K562 (cell line): Measurements from ENCODE around the gene CFAP107. TPM values are rescaled to one million over a fixed set of nuclear protein-coding genes. Genes with fewer than 3 reads are reported as not detected.
A peak's percentile ranks its signal among the peaks of the same experiment; 100 is the strongest.

Source experiments
- BRCA1 ChIP-seq, 2 experiments: fragments of 450-650 bp in 1 of 2; sonication (generic) in 1 of 2; formaldehyde crosslinking in 1 of 2; IDR thresholded peaks; 2 replicates each; pipeline versions ENCODE4 v1.5.0 to v1.6.1; 2017 to 2020; ENCODE audit warnings: mild to moderate bottlenecking in 1 of 2, missing genetic modification reagents in 1 of 2
- CBX1 ChIP-seq: sonication (generic); IDR thresholded peaks from 2 replicates; pipeline ENCODE4 v1.6.1; 2016; ENCODE audit warnings: antibody characterized with exemption, low read depth, mild to moderate bottlenecking
- DMBX1 ChIP-seq: fragments of 250-450 bp; sonication (Bioruptor Pico); IDR thresholded peaks from 2 replicates; pipeline ENCODE4 v1.8.0; 2022; ENCODE audit warnings: inconsistent platforms, mild to moderate bottlenecking, moderate library complexity, borderline replicate concordance
- EP400 ChIP-seq: fragments of 450-650 bp; IDR thresholded peaks from 2 replicates; pipeline ENCODE4 v1.6.1; 2017; ENCODE audit warnings: antibody characterized with exemption, mild to moderate bottlenecking, moderate library complexity
- HDAC2 ChIP-seq: fragments of 450-650 bp; IDR thresholded peaks from 2 replicates; pipeline ENCODE4 v1.6.1; 2016; ENCODE audit warnings: mild to moderate bottlenecking
- HMG20B ChIP-seq: fragments of 250-450 bp; sonication (Bioruptor Pico); IDR thresholded peaks from 2 replicates; pipeline ENCODE4 v1.5.0; 2021; ENCODE audit warnings: mild to moderate bottlenecking
- NFE2 ChIP-seq: IDR thresholded peaks from 2 replicates; pipeline ENCODE4 v1.6.1; 2014; ENCODE audit warnings: antibody characterized with exemption, low read depth
- NR1H2 ChIP-seq: sonication (generic); formaldehyde crosslinking; IDR thresholded peaks from 2 replicates; pipeline ENCODE4 v1.4.0; 2020; ENCODE audit warnings: mild to moderate bottlenecking, missing genetic modification reagents
- NR2C2 ChIP-seq, 2 experiments: fragments of 200-800 bp in 1 of 2; sonication (Bioruptor generic) in 1 of 2; sonication (generic) in 1 of 2; formaldehyde crosslinking in 1 of 2; IDR thresholded peaks; 2 replicates each; pipeline versions ENCODE4 v1.6.1 to v1.8.0; 2016 to 2022; ENCODE audit warnings: mild to moderate bottlenecking in 1 of 2, missing compliant biosample characterization in 1 of 2, missing genetic modification characterization in 1 of 2, missing genetic modification reagents in 1 of 2
- RBM22 ChIP-seq: fragments of 200-400 bp; formaldehyde crosslinking; IDR thresholded peaks from 2 replicates; pipeline ENCODE4 v1.6.1; 2018; ENCODE audit warnings: low read length, low read depth; ENCODE audit not compliant: poor library complexity, severe bottlenecking
- RCOR1 ChIP-seq, 2 experiments: IDR thresholded peaks; 2 replicates each; pipeline ENCODE4 v1.6.1; 2012; ENCODE audit warnings: low read depth in 2 of 2, low read length in 2 of 2, borderline replicate concordance in 1 of 2, improper control_type of control experiment in 1 of 2
- SIN3A ChIP-seq, 2 experiments: fragments of 150-350 bp in 1 of 2; IDR thresholded peaks; 2 replicates each; pipeline ENCODE4 v1.6.1; 2011 to 2016; ENCODE audit warnings: borderline replicate concordance in 2 of 2, low read depth in 2 of 2, low read length in 2 of 2, mild to moderate bottlenecking in 2 of 2, moderate library complexity in 2 of 2; ENCODE audit not compliant: control insufficient read depth in 1 of 2
- SOX6 ChIP-seq: fragments of 450-650 bp; IDR thresholded peaks from 2 replicates; pipeline ENCODE4 v1.6.1; 2014; ENCODE audit warnings: mild to moderate bottlenecking
- SPI1 ChIP-seq: IDR thresholded peaks from 2 replicates; pipeline ENCODE4 v1.6.1; 2011; ENCODE audit warnings: low read depth, low read length, control low read depth, borderline replicate concordance
- STAT5B ChIP-seq: fragments of 250-450 bp; sonication (Bioruptor Pico); IDR thresholded peaks from 2 replicates; pipeline ENCODE4 v1.8.0; 2021; ENCODE audit warnings: mild to moderate bottlenecking, inconsistent platforms
- ZBED1 ChIP-seq: IDR thresholded peaks from 2 replicates; pipeline ENCODE4 v1.6.1; 2014
- ZNF717 ChIP-seq: fragments of 250-450 bp; sonication (Bioruptor Pico); IDR thresholded peaks from 2 replicates; pipeline ENCODE4 v1.5.0; 2021
- polyA plus RNA-seq, 8 experiments: library from polyadenylated mRNA; depleted of rRNA in 4 of 8; stranded (reverse) in 5 of 8; unstranded in 3 of 8; fragments of >200 nt; fragmentation: Nextera tagmentation in 2 of 8; fragmentation: Illumina TruSeq in 1 of 8; extraction: Ambion mirVana in 2 of 8; extraction: Trizol in 1 of 8; gene quantifications; 2 replicates each; pipeline versions ENCODE4 v1.2.1 to v1.2.3, GENCODE V29; 2011 to 2014; ENCODE audit warnings: inconsistent platforms in 1 of 8, missing spikeins in 1 of 8
- total RNA-seq, 7 experiments: library from RNA; depleted of rRNA in 6 of 7; stranded (reverse); fragments of >200 nt in 6 of 7; fragmentation: Illumina TruSeq in 2 of 7; extraction: Trizol in 2 of 7; gene quantifications; 2 replicates each; pipeline versions ENCODE4 v1.2.1 to v1.2.3, GENCODE V29; 2011 to 2021; ENCODE audit warnings: low replicate concordance in 1 of 7
- TF ChIP-seq, protein P1 (sequence below): fragments of 450-650 bp; IDR thresholded peaks from 2 replicates; pipeline ENCODE4 v1.6.1; 2016; ENCODE audit warnings: antibody characterized with exemption
- TF ChIP-seq, protein P2 (sequence below): fragments of 250-450 bp; sonication (Bioruptor Pico); IDR thresholded peaks from 2 replicates; pipeline ENCODE4 v1.8.0; 2022; ENCODE audit warnings: moderate library complexity, mild to moderate bottlenecking, inconsistent platforms
- TF ChIP-seq, protein P3 (sequence below): fragments of 450-650 bp; IDR thresholded peaks from 2 replicates; pipeline ENCODE4 v1.6.1; 2018; ENCODE audit not compliant: partially characterized antibody

CFAP107 gene
- total and polyA plus RNA-seq, 9 of the 15 experiments (the other 6 are each of a cell fraction or from before 2014, with no cell fraction given): 0.03 to 0.08 TPM; not detected in 7

DNA sequence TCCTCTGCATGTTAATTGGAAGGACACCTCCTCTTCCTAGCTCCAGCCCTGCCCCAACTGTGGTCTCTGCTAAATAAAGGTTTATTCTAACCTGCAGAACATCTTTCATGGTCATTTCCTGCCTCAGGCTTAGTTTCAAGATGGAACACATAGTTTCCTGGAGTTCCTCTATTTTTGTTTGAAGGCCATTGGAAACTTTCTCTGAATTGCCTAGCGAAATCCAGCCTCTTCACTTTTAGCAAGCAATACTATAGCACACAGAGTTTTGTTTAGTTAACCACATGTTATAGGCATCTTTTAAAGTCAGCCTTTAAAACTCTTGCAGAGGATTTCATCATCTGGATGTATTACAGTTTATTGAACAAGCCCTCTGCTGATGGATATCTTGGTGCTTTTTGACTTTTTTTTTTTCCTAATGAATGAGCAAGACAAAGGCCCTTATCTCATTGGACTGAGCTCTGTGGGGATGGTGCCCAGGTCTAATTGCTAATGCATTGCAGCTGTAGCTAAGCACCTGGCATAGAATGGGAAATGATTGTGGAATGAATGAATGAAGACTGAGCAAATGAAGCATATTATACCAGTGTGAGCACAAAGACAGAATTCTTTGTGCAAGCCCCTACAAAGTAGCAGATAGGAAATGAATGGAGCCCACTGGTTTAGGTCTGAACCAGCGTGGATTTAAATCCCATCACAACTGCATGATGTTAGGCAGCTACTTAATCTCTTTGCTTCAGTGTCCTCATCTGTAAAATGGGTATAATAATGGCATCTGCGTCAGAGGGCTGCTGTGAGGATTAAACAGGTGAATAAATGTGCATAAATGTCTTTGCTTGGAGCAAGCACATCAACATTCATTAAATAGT is 641 bp upstream of the CFAP107 start (continued):
- TF ChIP-seq RBM22: no peak
- TF ChIP-seq, protein P1, sequence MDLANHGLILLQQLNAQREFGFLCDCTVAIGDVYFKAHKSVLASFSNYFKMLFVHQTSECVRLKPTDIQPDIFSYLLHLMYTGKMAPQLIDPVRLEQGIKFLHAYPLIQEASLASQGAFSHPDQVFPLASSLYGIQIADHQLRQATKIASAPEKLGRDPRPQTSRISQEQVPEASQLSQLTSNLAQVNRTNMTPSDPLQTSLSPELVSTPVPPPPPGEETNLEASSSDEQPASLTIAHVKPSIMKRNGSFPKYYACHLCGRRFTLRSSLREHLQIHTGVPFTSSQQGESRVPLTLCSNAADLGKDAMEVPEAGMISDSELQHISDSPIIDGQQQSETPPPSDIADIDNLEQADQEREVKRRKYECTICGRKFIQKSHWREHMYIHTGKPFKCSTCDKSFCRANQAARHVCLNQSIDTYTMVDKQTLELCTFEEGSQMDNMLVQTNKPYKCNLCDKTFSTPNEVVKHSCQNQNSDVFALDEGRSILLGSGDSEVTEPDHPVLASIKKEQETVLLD: no peak
- TF ChIP-seq SPI1: peak; percentile 62; the same call in 1 of the 2 replicates
- TF ChIP-seq HMG20B: no peak
- TF ChIP-seq ZNF717: no peak
- no peak for TF ChIP-seq BRCA1 (IDR thresholded peaks at IDR 0.05)
- TF ChIP-seq BRCA1 (CRISPR knock-in tag; IDR thresholded peaks at IDR 0.05): no peak
- no peak for TF ChIP-seq NR2C2 (CRISPR knock-in tag; IDR thresholded peaks at IDR 0.05)
- TF ChIP-seq NR2C2 (tag; IDR thresholded peaks at IDR 0.05): peak; percentile 54
- no peak for TF ChIP-seq STAT5B (CRISPR knock-in tag)
- TF ChIP-seq RCOR1 (IDR thresholded peaks at IDR 0.05; ENCODE audit: borderline replicate concordance in 1 of 2, low read depth in 2 of 2, low read length in 2 of 2): no peak; a peak in 1 of 4 replicates
- no peak for TF ChIP-seq SIN3A (IDR thresholded peaks at IDR 0.05; ENCODE audit: borderline replicate concordance in 2 of 2, control insufficient read depth in 1 of 2, low read depth in 2 of 2, low read length in 2 of 2)
- TF ChIP-seq, protein P2, sequence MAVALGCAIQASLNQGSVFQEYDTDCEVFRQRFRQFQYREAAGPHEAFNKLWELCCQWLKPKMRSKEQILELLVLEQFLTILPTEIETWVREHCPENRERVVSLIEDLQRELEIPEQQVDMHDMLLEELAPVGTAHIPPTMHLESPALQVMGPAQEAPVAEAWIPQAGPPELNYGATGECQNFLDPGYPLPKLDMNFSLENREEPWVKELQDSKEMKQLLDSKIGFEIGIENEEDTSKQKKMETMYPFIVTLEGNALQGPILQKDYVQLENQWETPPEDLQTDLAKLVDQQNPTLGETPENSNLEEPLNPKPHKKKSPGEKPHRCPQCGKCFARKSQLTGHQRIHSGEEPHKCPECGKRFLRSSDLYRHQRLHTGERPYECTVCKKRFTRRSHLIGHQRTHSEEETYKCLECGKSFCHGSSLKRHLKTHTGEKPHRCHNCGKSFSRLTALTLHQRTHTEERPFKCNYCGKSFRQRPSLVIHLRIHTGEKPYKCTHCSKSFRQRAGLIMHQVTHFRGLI (CRISPR knock-in tag): peak; percentile 60; the same call in 1 of the 2 replicates
- no peak for TF ChIP-seq NFE2
- peak; percentile 46; the same call in 1 of the 2 replicates for TF ChIP-seq EP400
- TF ChIP-seq DMBX1 (CRISPR knock-in tag): no peak
- no peak for TF ChIP-seq NR1H2 (CRISPR knock-in tag)
- TF ChIP-seq CBX1: peak; percentile 96
- peak; percentile 70; the same call in 1 of the 2 replicates for TF ChIP-seq HDAC2
- TF ChIP-seq, protein P3, sequence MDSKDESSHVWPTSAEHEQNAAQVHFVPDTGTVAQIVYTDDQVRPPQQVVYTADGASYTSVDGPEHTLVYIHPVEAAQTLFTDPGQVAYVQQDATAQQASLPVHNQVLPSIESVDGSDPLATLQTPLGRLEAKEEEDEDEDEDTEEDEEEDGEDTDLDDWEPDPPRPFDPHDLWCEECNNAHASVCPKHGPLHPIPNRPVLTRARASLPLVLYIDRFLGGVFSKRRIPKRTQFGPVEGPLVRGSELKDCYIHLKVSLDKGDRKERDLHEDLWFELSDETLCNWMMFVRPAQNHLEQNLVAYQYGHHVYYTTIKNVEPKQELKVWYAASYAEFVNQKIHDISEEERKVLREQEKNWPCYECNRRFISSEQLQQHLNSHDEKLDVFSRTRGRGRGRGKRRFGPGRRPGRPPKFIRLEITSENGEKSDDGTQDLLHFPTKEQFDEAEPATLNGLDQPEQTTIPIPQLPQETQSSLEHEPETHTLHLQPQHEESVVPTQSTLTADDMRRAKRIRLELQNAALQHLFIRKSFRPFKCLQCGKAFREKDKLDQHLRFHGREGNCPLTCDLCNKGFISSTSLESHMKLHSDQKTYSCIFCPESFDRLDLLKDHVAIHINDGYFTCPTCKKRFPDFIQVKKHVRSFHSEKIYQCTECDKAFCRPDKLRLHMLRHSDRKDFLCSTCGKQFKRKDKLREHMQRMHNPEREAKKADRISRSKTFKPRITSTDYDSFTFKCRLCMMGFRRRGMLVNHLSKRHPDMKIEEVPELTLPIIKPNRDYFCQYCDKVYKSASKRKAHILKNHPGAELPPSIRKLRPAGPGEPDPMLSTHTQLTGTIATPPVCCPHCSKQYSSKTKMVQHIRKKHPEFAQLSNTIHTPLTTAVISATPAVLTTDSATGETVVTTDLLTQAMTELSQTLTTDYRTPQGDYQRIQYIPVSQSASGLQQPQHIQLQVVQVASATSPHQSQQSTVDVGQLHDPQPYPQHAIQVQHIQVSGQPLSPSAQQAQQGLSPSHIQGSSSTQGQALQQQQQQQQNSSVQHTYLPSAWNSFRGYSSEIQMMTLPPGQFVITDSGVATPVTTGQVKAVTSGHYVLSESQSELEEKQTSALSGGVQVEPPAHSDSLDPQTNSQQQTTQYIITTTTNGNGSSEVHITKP: no peak
- TF ChIP-seq SOX6: peak; percentile 98
- no peak for TF ChIP-seq ZBED1
